NCI-H1436 (cell line): ENCODE measurements around the gene LMNTD1.
A peak's percentile ranks its signal among the peaks of the same experiment; 100 is the strongest.
"Not testable (repeated sequence)": the region's sequence is repeated elsewhere in the genome, so short reads cannot be mapped to it uniquely, and the experiment has no call there.

Experiments
- DNase-seq: peaks from one replicate; lab custom pipeline; 2025; lab: John Stamatoyannopoulos, UW

The LMNTD1 gene, protein sequence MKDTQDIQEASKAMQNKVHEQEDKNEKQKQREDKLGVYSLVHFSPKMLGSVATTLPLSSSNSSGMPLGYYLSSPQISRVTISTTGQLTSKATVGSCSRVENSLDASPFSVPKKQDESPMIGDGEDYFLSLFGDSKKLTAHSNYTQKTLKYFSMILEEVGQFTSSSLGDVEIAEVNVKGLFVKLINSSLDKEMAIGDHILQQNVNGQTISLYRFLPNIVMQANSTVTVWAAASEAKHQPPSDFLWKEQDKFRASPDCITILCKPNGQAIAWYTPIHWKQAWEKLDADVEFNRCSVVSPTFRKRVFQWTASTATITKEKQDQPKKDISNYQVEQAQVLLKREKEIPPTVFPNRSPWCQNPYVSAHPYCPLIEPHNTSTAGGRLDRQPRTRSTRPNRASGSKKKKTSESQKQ

DNA sequence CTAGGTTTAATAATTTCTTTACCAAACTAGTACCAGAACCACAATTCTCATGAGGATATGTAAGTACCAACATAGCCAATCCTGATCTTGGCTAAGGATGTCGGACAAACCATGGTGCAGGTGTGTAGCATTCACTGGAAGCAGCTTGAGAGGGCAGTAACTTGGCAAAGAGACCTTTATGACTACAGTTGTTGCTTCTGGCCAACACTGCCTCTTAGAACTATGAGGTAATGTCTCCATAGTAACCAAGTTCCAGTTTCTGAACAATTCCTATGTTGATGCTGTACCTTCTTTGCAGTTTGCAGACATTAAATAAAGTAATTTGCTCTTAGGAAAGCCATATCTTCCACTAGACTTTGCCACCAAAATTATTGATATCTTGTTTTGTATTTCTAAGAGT is at the start of gene LMNTD1:
TSS of gene LMNTD1 (minus strand) at position 186 of the 400 bp plus-strand sequence. CDS start 324 bp downstream, outside the sequence.
- no peak for DNase-seq

DNA sequence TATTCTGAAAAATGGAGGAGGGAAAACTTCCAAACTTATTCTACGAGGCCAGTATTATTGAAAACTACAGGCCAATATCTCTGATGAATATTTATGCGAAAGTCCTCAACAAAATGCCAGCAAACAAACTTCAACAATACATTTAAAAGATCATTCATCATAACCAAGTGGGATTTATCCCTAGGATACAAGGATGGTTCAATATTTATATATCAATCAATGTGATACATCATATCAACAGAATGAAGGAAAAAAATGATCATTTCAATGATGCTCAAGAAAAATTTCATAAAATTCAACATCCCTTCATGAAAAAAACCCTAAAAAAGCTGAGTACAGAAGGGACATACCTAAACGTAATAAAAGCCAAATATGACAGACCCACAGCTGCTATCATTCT is 45.9 kb upstream of the LMNTD1 start:
- no peak for DNase-seq

DNA sequence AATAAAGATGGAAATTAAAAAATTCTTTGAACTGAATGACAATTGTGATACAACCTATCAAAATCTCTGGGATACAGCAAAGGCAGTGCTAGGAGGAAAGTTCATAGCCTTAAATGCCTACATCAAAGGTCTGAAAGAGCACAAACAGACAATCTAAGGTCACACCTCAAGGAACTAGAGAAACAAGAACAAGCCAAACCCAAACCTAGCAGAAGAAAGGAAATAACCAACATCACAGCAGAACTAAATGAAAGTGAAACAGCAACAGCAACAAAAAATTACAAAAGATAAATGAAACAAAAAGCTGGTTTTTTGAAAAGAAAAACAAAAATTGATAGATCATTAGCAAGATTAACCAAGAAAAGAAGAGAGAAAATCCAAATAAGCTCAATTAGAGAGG is 42.4 kb upstream of the LMNTD1 start:
- not testable (repeated sequence) for DNase-seq

DNA sequence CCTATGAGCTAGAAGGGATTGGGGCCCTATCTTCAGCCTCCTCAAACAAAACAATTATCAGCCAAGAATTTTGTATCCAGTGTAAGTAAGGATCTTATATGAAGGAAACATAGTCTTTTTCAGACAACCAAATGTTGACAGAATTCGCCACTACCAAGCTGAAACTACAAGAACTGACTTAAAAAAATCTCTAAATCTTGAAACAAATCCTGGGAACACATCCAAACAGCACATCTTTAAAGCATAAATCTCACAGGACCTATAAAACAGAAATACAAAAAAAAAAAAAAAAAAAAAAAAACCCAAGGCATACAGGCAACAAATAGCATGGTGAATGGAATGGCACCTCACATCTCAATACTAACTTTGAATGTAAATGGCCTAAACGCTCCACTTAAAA is 41.3 kb upstream of the LMNTD1 start:
- no peak for DNase-seq

DNA sequence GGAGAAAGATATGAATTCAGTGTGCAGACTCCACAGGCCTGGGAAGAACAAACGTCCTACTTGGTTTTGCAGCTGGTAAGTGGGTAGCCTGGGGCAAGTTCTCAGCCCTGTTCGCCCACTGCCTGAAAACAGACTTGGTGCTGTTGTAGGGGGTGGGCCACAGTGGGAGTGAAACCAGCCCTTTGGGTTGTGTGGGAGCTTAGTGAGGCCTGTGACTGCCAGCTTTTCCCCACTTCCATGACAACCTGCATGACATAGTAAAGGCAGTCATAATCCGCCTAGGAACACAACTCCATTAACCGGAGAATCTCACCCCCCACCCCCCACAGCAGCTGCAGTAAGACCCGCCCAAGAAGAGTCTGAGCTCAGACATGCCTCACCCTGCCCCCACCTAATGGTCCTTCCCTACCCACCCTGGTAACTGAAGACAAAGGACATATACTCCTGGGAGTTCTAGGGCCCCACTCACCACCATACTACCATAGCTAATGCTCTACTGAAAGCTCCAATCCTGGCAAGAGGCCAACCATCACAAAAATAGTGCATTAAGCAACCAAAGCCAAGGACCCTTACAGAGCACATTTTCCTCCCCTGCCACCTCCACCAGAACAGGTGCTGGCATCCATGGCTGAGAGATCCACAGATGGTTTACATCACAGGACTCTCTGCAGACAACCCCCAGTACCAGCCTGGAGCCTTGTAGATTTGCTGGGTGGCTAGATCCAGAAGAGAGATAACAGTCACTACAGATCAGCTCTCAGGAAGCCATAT is 39.8 kb upstream of the LMNTD1 start:
- DNase-seq: peak; percentile 15

DNA sequence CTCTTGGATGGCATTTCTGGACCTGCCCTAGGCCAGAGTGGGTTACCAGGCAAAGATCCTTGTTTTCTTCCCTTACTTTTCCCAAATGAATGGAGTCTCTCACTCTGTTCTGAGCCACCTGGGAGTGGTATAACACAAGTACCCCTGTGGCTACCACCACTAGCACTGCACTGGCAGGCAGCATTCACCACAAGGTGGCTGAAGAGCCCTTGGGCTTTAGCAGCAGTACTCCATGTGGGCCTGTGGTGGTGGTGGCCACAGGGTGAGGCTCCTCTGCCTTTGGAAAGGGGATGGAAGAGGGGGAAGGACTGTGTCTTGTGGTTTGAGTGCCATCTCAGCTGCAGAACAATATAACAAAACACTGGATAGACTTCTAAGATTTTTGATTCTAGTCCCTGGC is 38.1 kb upstream of the LMNTD1 start:
- DNase-seq: no peak

DNA sequence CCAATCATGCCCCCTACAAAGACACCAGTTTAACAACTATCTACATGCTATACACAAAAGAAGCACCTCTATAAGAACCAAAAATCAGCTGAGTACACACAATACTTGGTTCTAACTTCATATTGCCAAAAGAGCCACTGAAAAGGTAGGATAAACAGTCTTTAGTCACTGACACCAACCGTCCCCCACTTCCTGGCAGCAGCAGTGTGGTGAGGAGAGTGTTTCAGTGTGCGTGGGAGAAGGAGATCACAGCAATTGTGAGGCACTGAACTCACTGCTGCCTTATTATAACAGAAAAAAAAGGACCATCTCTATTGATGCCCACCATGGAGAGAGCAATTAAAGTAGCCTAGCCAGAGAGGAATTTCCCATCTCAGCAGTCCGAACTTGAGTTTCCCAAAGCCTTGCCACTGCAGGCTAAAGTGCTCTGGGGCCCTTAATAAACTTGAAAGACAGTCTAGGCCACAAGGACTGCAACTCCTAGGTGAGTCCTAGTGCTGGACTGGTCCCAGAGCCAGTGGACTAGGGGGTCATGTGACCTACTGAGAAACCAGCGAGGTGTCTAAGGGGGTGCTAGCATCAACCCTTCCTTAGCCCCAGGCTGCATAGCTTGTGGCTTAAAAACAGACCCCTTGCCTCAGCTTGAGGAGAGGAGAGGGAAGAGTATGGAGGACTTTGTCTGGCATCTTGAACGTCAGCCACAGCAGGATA is 37.1 kb upstream of the LMNTD1 start:
- no peak for DNase-seq

DNA sequence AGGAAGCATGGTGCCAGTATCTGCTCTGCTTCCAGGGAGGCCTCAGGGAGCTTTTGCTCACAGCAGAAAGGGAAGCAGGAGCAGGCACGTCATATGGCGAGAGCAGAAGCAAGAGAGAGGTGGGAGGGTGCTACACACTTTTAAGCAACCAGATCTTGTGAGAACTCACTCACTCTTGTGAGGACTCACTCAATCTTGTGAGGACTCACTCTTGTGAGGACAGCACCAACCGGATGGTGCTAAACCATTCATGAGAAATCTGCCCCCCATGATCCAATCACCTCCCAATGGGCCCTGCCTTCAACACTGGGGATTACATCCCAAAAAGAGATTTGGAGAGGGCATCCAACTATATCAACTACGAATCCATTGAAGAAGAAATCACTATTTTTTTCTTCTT is 34.3 kb upstream of the LMNTD1 start:
- DNase-seq: no peak

DNA sequence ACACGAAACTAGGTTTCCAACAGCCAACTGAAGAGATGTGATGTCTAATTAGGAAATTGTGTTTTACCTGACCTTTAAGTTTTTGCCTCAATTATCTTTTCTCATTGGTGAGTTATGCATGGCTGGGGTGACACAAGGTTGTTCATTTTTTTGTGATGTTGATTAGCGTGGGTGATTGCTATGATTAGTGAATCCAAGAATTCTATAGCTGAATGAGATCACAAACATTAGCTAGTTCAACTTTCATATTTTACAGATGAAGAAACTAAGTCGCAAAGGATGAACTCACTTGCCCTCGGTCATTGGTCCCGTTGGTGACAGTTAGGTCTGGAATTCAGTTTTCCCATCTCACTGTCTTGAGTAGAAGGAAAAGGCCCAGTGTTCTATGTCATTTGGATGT is 32.6 kb upstream of the LMNTD1 start:
- no peak for DNase-seq

DNA sequence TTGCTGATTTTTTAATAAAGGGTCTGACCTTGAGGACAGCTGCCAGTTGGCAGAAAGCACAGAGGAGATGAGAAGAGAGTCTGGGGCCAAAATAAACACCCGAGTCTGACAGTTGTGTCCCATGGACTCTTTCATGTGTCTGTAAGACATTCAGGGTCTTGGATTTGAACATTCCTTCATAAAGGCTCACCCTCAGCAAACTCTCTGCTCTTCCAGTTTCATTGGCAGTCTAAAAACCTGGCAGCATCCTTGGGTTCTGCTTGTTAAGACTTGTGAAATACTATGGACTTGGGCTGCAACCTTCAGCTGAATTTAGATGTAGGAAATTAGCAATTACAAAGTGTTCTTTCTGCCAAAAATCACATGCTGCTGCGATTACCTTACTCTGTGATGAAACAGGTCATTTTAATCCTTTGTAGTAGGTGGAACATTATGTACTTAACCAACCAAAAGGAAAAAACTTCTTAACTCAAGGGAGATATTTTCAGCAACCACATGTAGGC is 32.0 kb upstream of the LMNTD1 start:
- DNase-seq: no peak

DNA sequence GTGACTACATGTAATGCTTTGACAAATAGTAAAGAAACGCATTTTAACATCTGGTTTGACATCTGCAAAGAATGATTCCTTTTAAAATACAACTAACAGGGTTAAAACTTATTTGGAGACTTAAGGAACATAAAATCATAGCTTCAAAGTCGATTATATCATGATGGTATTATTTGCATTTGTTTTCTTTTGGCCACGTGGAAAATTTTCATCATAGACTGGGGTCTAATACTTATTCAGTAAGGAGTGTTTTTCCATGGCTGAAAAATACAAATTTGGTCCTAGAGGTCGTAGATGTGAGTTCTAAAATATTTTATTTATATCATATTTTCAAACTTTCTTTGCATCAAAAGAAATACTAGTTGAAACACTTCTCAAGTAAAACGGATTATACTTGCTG is 31.5 kb upstream of the LMNTD1 start:
- DNase-seq: no peak

DNA sequence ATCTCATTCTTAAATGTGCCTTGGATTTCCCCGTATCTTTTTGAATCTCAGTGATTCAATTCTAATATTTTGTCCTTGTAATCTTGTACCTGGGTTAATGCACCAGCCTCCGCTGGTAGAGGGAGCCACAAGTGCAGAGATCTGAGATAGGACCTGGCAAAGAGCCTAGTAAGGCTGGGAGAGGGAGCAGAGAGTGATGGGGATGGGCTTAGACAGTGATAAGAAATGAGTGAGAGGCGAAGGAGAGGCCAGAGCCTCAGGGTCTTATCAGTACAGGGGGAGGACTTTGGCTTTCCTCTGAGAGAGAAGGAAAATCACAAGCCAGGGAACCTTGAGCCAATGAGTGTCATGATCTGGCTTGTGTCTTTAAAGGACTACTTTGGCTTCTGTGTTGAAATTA is 30.5 kb upstream of the LMNTD1 start:
- no peak for DNase-seq

DNA sequence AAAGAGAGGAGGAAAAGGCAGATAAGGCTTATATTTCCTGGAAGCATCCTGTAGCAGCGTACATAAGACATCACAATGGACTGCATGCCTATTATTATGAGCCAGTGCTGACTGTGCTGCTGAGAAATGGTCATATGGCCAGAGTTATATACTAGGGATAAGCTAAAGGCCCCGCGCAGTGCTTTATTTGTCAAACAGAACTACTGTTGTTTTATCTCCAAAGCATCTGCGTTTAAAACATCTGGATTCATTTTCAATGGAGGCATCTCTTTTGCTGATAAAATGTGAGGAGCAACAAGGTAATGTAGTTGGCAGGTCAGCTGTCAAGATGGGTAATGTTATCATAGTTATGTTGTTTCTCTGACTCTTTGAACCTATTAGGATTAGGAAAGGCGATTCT is 28.0 kb upstream of the LMNTD1 start:
- DNase-seq: no peak

DNA sequence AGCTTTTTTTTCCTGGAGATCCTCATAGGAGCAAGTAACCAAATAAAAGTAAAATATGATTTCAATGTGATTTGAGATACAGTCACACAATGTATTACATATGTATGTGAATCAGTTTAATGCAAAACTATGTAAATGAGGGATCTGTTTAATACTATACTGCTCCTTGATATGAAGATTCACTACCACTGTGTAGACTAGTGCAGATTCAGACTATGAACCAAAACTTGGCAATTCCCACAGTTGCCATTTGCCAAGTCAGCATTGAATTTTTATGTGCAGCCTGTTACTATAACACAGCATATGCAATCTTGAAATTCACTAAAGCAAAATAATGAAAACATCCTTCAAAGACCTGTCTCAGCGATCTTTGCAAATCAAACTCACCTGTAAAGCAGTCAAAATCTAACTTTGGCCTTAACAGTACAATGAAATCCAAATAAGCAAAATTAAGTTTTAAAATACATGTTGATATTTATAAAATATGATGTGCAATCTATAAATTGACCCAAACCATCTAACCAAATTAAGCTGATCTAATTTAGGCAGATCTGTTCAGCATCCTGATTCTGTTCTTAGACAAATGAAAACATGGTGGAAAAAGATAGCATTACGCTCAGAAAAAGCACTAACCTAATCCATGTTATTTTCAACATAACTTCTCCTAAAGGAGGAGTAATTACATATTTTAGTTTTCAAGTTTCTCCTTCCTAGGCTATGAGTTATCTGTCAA is 25.5 kb upstream of the LMNTD1 start:
- no peak for DNase-seq

DNA sequence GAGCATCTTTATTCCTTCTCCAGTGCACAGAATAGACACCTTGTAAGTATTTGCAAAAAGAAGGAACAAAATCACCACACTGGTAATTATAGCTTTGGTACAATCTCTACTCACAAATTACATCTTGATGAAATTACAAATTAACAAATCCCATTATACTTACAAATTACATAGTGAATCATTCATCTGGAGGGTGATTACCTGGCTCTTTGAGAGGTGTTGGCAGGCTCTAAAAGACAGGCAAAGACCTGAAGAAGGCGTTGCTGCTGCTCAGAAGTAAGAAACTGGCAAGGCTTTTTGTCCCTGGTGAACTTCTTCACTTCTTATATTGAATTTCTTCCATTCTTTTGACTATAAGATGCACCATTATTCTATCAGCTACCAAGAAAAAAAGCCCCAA is 21.7 kb upstream of the LMNTD1 start:
- DNase-seq: no peak

DNA sequence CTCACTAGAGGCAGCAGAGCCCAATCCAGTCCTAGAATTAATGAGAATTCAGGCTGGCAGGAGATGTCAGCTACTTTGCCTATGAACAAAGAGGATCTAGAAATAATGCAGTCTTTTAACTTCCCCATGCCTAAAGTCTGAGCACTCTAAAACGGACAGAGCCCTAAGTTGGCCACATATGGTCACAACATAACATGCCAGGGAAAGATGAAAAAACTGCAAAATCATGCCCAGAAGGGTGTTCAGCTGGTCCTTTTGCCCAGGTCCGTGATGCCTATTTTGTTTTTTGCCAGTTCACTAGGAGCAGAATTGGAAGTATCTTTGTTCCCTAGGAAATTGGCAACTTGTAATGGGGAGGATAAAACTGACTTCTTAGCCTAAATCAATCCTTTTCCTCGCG is 20.3 kb upstream of the LMNTD1 start:
- no peak for DNase-seq

DNA sequence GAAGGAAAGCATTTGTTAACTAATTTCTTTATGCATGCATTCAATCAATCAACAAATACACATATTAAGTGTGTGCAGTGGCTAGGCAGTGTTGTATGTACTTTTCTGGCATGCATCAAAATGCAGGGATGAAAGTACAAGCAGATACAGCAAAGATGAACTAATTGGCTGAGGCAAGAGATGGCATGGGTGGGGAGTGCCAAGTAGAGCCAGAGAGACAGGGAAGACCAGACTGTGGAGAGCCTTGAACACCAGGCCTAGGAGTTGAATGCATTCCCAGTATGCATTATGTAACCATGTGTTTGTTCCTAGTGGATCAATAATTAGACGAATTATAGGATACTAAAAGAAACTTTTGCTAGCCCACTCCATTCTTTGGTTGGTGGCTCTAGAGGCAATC is 17.3 kb upstream of the LMNTD1 start:
- no peak for DNase-seq

DNA sequence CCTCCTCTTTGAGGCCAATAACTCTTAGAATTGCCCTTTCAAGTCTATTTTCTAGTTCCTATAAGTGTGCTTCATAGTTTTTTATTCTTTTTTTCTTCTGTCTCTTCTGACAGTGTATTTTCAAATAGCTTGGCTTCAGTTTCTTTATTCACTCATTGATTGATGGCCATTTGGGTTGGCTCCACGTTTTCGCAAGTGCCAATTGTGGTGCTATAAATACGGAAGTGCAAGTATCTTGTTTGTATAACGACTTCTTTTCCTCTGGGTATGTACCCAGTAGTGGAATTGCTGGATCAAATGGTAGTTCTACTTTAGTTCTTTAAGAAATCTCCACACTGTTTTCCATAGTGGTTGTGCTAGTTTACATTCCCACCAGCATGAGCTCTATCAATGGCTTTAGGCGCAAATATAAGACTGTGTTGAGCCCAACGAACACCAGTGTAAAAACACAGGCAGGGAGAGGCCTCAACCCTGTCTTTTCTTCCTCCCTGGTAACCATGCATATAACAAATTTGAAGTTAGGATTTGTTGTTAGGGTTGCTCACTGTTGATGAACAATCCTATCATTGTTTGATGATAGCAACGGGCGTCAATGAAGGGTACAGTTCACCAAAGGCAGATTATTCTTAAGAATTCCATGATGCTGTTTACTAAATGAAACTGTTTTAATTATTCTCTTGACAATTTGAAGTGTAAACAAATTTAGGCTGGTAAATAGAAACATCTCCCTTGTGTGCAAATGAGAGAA is 13.3 kb upstream of the LMNTD1 start:
- DNase-seq: no peak

DNA sequence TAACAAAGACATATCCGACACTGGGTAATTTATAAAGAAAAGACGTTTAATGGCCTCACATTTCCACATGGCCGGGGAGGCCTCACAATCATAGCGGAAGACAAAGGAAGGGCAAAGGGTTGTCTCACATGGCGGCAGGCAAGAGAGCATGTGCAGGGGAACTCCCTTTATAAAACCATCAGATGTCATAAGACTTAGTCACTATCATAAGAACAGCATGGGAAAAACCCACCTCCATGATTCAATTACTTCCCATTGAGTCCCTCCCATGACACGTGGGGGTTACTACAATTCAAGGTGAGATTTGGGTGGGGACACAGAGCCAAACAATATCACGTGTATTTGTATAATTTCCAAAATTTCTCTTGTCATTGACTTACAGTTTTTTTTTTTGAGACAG is 5.5 kb upstream of the LMNTD1 start:
- DNase-seq: no peak

DNA sequence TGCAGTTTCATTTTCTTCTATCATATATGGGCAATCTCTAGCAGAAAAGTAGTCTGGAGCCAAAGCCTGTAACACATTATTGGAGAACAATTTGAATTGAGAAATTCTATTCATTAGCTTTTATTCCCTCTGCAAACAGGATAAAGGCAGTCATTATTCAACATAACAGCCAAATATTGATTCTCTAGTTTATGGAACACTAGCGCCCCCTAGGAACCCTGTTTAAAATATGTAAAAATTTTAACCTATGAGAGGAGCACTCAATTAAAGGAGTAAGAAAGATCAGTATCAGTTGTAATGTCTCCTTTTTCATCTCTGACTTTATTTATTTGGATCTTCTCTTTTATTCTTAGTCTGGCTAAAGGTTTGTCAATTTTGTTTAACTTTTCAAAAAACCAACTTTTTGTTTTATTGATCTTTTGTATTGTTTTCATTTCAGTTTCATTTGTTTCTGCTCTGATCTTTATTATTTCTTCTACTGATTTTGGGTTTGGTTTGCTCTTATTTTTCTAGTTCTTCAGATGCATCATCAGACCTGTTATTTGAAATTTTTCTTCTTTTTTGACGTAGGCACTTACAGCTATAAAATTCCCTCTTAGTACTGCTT is 4.8 kb upstream of the LMNTD1 start:
- peak; percentile 26 for DNase-seq

DNA sequence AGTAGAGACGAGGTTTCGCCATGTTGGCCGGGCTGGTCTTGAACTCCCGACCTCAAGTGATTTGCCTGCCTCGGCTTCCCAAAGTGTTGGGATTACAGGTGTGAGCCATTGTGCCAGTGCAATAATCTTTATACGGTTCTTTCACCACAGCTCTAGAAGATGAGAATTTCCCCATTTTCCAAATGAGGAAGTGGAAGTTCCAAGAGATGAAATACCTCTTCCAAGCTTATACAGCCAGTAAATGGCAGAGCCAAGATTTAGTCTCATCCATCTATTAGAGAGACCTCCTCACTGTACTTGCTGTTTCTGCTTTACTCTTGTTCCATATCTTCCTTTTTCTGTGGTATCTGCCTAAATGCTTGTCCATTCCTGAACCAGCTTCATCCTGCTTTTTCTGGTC is 3.1 kb upstream of the LMNTD1 start:
- no peak for DNase-seq
